ENCODE data around the gene PLAC9.
A peak's percentile ranks its signal among the peaks of the same experiment; 100 is the strongest.

PLAC9 gene

GRCh38 chr10:80184291-80184690 is 51.8 kb downstream of the PLAC9 start:
- Histone ChIP-seq H4K20me1 (ENCODE audit: low read depth, low read length) (no peaks in the 10 kb centered on the region), H3K79me2 (ENCODE audit: insufficient read depth, low read length) (peaks cover 90% of the 10 kb centered on the region), H3K4me3 (ENCODE audit: insufficient read depth, low read length, poor library complexity, severe bottlenecking) (no peak overlapping the region), H3K36me3 (ENCODE audit: low read length) (no peaks in the 10 kb centered on the region), H3F3A (ENCODE audit: insufficient read depth) (peaks cover 15% of the 10 kb centered on the region), H3K27me3 (ENCODE audit: low read length) (no peaks in the 10 kb centered on the region), H3K9me2 (replicated peaks; ENCODE audit: insufficient read depth, low read length) (no peaks in the 10 kb centered on the region), H3K27ac (ENCODE audit: low read depth, low read length) (no peak overlapping the region), H3K9ac (ENCODE audit: low read length) (no peak overlapping the region), H2AFZ (ENCODE audit: low read depth, low read length, severe bottlenecking) (no peak overlapping the region), H3K9me3 (ENCODE audit: insufficient read depth, low read length) (no peaks in the 10 kb centered on the region), H3K4me2 (ENCODE audit: low read depth, low read length, poor library complexity, severe bottlenecking) (no peak overlapping the region)
- TF ChIP-seq EZH2phosphoT487 (conservative IDR thresholded peaks at IDR 0.05; ENCODE audit: low read length): no peak
- TF ChIP-seq CTCF (IDR thresholded peaks at IDR 0.05; ENCODE audit: insufficient read depth, low read length, poor library complexity, severe bottlenecking): no peak

GRCh38 chr10:80185578-80186299 is 53.2 kb downstream of the PLAC9 start:
- Histone ChIP-seq H3K27ac (ENCODE audit: low read depth, low read length) (peak overlapping the region; percentile 15; the same call in 1 of the 2 replicates), H3K4me3 (ENCODE audit: insufficient read depth, low read length, poor library complexity, severe bottlenecking) (no peak overlapping the region), H3K9ac (ENCODE audit: low read length) (no peak overlapping the region), H3K9me3 (ENCODE audit: insufficient read depth, low read length) (no peaks in the 10 kb centered on the region), H3K79me2 (ENCODE audit: insufficient read depth, low read length) (peaks cover 86% of the 10 kb centered on the region), H4K20me1 (ENCODE audit: low read depth, low read length) (no peaks in the 10 kb centered on the region), H3K9me2 (replicated peaks; ENCODE audit: insufficient read depth, low read length) (no peaks in the 10 kb centered on the region), H3K36me3 (ENCODE audit: low read length) (no peaks in the 10 kb centered on the region), H3K27me3 (ENCODE audit: low read length) (no peaks in the 10 kb centered on the region), H3F3A (ENCODE audit: insufficient read depth) (peaks cover 15% of the 10 kb centered on the region), H2AFZ (ENCODE audit: low read depth, low read length, severe bottlenecking) (no peak overlapping the region), H3K4me2 (ENCODE audit: low read depth, low read length, poor library complexity, severe bottlenecking) (no peak overlapping the region)
- TF ChIP-seq EZH2phosphoT487 (conservative IDR thresholded peaks at IDR 0.05; ENCODE audit: low read length) (no peak), CTCF (IDR thresholded peaks at IDR 0.05; ENCODE audit: insufficient read depth, low read length, poor library complexity, severe bottlenecking) (no peak)

- no peak for TF ChIP-seq CTCF (IDR thresholded peaks at IDR 0.05; ENCODE audit: insufficient read depth, low read length, poor library complexity, severe bottlenecking)
- TF ChIP-seq EZH2phosphoT487 (conservative IDR thresholded peaks at IDR 0.05; ENCODE audit: low read length): no peak
- peak overlapping the region; percentile 47; the same call in 1 of the 2 replicates for H3K9ac ChIP-seq (ENCODE audit: low read length)
- H2AFZ ChIP-seq (ENCODE audit: low read depth, low read length, severe bottlenecking): no peak overlapping the region
- peak overlapping the region; percentile 94 for H3K27ac ChIP-seq (ENCODE audit: low read depth, low read length)
- no peaks in the 10 kb centered on the region for H3K36me3 ChIP-seq (ENCODE audit: low read length)
- H3K27me3 ChIP-seq (ENCODE audit: low read length): no peaks in the 10 kb centered on the region
- no peaks in the 10 kb centered on the region for H3K9me3 ChIP-seq (ENCODE audit: insufficient read depth, low read length)
- H3K4me2 ChIP-seq (ENCODE audit: low read depth, low read length, poor library complexity, severe bottlenecking): peak overlapping the region; percentile 72
- no peak overlapping the region for H3K4me3 ChIP-seq (ENCODE audit: insufficient read depth, low read length, poor library complexity, severe bottlenecking)
- no peaks in the 10 kb centered on the region for H3K9me2 ChIP-seq (replicated peaks; ENCODE audit: insufficient read depth, low read length)
- H3F3A ChIP-seq (ENCODE audit: insufficient read depth): peaks cover 15% of the 10 kb centered on the region
- H4K20me1 ChIP-seq (ENCODE audit: low read depth, low read length): no peaks in the 10 kb centered on the region
- peaks cover 86% of the 10 kb centered on the region for H3K79me2 ChIP-seq (ENCODE audit: insufficient read depth, low read length)
Measured at GRCh38 chr10:80186364-80187012, 54.0 kb downstream of the PLAC9 start.

All from SU-DHL-6 (cell line).